ENCODE data around the gene TRIM37. TPM values are rescaled to one million over a fixed set of nuclear protein-coding genes. Genes with fewer than 3 reads are reported as not detected.
"Not testable (repeated sequence)": the region's sequence is repeated elsewhere in the genome, so short reads cannot be mapped to it uniquely, and the experiment has no call there.

TRIM37 gene
- total and polyA plus RNA-seq, 7 experiments from 2014 or later: 6.7 to 25.2 (median 18.3) TPM

DNA sequence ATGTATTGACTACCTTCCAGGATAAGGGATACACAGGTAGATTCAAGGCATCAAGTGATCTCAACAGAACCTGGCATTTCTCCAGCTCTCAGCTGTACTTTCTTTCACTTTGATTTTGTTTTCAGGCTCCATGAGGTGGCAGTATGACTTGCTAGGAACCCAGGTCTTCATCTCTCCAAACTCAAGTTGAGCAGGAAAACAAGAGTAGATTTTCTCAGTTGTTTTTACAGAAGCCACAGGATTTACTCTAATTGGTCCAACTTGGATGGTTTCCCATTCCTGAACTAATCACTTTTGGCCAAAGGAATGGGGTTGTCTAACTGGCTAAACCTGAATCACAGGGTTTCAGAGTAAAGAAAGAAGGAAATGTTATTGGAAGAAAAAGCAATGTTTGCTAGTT, 146.6 kb downstream of the TRIM37 start:
- no peak overlapping the region for H3K27ac Mint-ChIP-seq
- no peaks in the 10 kb centered on the region for H3K27me3 ChIP-seq (ENCODE audit: control insufficient read depth in 2 of 2, insufficient read depth in 2 of 2, low read length in 2 of 2)
- H3K4me1 ChIP-seq (ENCODE audit: control insufficient read depth in 2 of 2, insufficient read depth in 2 of 2, low read length in 2 of 2): no peaks in the 10 kb centered on the region
- POLR2A ChIA-PET: no interaction called here
- no peaks in the 10 kb centered on the region for H3K9me3 Mint-ChIP-seq
- peaks cover 0 to 4% (median 0%) of the 10 kb centered on the region in 5 donors for H3K36me3 Mint-ChIP-seq
- intact Hi-C loops (cut with micrococcal nuclease): no loop called here
- H3K4me1 Mint-ChIP-seq: no peaks in the 10 kb centered on the region
- H3K9me3 ChIP-seq (ENCODE audit: control insufficient read depth in 2 of 3, low read length in 3 of 3): no peaks in the 10 kb centered on the region
- peaks cover 0 to 8% (median 0%) of the 10 kb centered on the region in 5 donors for H3K27me3 Mint-ChIP-seq
- CTCF ChIA-PET: no interaction called here
- ATAC-seq: no peak
- no peaks in the 10 kb centered on the region for H3K36me3 ChIP-seq (ENCODE audit: control insufficient read depth in 2 of 3, insufficient read depth in 3 of 3, low read length in 3 of 3)
- H3K27ac ChIP-seq (ENCODE audit: low read depth, low read length): no peak overlapping the region
- H3K4me3 Mint-ChIP-seq: no peak overlapping the region
- no peak overlapping the region for H3K4me3 ChIP-seq (ENCODE audit: low read length)
- peak in 2 of 9 donors; percentile 4 to 6 for DNase-seq

DNA sequence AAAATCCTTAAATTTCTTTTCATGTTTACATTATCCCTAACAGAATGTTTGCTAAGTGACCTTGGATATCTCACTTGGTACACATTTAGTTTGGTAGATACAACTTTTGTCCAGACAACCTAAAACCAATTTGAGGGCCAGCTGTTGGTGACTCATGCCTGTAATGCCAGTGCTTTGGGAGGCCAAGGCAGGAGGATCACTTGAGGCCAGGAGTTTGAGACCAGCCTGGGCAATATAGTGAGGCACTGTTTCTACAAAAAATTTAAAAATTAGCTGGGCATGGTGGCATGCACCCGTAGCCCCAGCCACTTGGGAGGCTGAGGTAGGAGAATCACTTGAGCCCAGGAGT, 149.0 kb downstream of the TRIM37 start:
- H3K36me3 ChIP-seq (ENCODE audit: control insufficient read depth in 2 of 3, insufficient read depth in 3 of 3, low read length in 3 of 3); H3K4me3 ChIP-seq (ENCODE audit: low read length); H3K4me1 ChIP-seq (ENCODE audit: control insufficient read depth in 2 of 2, insufficient read depth in 2 of 2, low read length in 2 of 2); H3K27ac Mint-ChIP-seq; ATAC-seq; H3K27ac ChIP-seq (ENCODE audit: low read depth, low read length); H3K9me3 ChIP-seq (ENCODE audit: control insufficient read depth in 2 of 3, low read length in 3 of 3); H3K27me3 ChIP-seq (ENCODE audit: control insufficient read depth in 2 of 2, insufficient read depth in 2 of 2, low read length in 2 of 2); intact Hi-C loops (cut with micrococcal nuclease); POLR2A ChIA-PET; H3K36me3 Mint-ChIP-seq; CTCF ChIA-PET; DNase-seq; H3K4me1 Mint-ChIP-seq; H3K4me3 Mint-ChIP-seq: not testable (repeated sequence)
- H3K9me3 Mint-ChIP-seq: peaks cover 0 to 11% (median 2%) of the 10 kb centered on the region in 11 donors
- peaks cover 0 to 11% (median 4%) of the 10 kb centered on the region in 5 donors for H3K27me3 Mint-ChIP-seq

DNA sequence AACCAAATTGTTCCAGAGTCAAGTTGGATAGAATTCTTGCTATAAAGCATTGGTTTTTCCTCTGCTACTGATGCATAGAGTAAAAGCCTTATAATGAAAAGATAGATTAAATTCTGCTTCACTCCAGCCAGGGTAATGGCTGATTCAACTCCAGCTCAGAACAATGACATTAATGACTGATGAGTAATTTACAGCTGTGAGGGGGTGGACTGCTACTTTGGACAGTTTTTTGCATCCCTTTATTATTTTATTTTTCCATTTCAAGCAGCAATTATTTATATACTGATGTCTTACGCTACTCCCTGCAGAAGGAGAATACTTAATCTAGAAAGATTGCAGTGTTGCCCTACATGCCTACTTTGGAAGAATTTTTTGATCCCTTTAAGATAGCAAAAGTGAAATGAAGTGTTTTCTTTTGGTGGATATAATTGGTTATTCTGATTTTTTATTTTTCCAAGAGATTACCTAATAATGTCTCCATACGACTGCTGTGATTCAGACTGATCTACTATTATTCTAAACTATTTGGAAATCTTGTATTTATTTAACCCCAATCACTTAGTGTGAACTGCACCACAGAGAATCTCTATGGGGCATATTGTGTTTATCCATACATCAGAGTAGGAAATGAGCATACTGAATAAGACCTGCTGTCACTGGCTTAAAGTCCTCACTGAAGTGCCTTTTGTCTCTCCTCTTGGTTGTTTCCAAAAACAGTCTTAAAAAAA, 149.5 kb downstream of the TRIM37 start:
- Mint-ChIP-seq H3K27ac (no peak overlapping the region), H3K4me1 (peaks cover 0 to 8% (median 0%) of the 10 kb centered on the region in 7 donors), H3K4me3 (no peak overlapping the region), H3K27me3 (peaks cover 0 to 11% (median 4%) of the 10 kb centered on the region in 5 donors), H3K36me3 (peaks cover 0 to 8% (median 0%) of the 10 kb centered on the region in 5 donors), H3K9me3 (peaks cover 0 to 12% (median 2%) of the 10 kb centered on the region in 11 donors)
- ATAC-seq (no peak), DNase-seq (no peak)
- Histone ChIP-seq H3K4me1 (ENCODE audit: control insufficient read depth in 2 of 2, insufficient read depth in 2 of 2, low read length in 2 of 2) (no peaks in the 10 kb centered on the region), H3K27me3 (ENCODE audit: control insufficient read depth in 2 of 2, insufficient read depth in 2 of 2, low read length in 2 of 2) (no peaks in the 10 kb centered on the region), H3K36me3 (ENCODE audit: control insufficient read depth in 2 of 3, insufficient read depth in 3 of 3, low read length in 3 of 3) (no peaks in the 10 kb centered on the region), H3K9me3 (ENCODE audit: control insufficient read depth in 2 of 3, low read length in 3 of 3) (peaks cover 0 to 3% (median 0%) of the 10 kb centered on the region in 3 experiments), H3K27ac (ENCODE audit: low read depth, low read length) (no peak overlapping the region), H3K4me3 (ENCODE audit: low read length) (no peak overlapping the region)
- intact Hi-C loops (cut with micrococcal nuclease): no loop called here
- ChIA-PET CTCF (interaction anchor here (0.7 kb wide), 1 partner anchor 72 kb away, joined by 3 read pairs; no protein-coding TSS in a partner anchor), POLR2A (no interaction called here)

DNA sequence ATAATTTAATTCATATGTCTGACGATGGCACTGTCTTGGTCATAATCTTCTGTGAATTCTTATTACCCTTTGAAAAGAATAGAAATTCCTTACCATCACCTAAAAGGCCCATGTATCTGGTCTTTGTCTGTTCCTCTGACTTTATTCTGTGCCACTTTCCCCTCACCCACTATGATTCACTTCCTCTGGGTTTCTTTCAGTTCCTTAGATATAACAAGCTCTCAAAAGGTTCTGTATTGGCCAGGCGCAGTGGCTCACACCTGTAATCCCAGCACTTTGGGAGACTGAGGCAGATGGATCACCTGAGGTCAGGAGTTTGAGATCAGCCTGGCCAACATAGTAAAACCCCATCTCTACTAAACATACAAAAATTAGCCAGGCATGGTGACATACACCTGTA, 152.3 kb downstream of the TRIM37 start:
- Mint-ChIP-seq H3K36me3 (peaks cover 0 to 18% (median 8%) of the 10 kb centered on the region in 5 donors), H3K9me3 (peaks cover 3 to 38% (median 20%) of the 10 kb centered on the region in 11 donors), H3K27me3 (peaks cover 0 to 11% (median 5%) of the 10 kb centered on the region in 5 donors)
- H3K4me1 Mint-ChIP-seq; H3K4me3 Mint-ChIP-seq; DNase-seq; POLR2A ChIA-PET; H3K36me3 ChIP-seq (ENCODE audit: control insufficient read depth in 2 of 3, insufficient read depth in 3 of 3, low read length in 3 of 3); H3K27ac Mint-ChIP-seq; H3K27me3 ChIP-seq (ENCODE audit: control insufficient read depth in 2 of 2, insufficient read depth in 2 of 2, low read length in 2 of 2); CTCF ChIA-PET; intact Hi-C loops (cut with micrococcal nuclease); H3K4me1 ChIP-seq (ENCODE audit: control insufficient read depth in 2 of 2, insufficient read depth in 2 of 2, low read length in 2 of 2); H3K27ac ChIP-seq (ENCODE audit: low read depth, low read length); H3K4me3 ChIP-seq (ENCODE audit: low read length): not testable (repeated sequence)
- peak; percentile 50 for ATAC-seq
- peaks cover 0 to 22% (median 0%) of the 10 kb centered on the region in 3 experiments for H3K9me3 ChIP-seq (ENCODE audit: control insufficient read depth in 2 of 3, low read length in 3 of 3)

DNA sequence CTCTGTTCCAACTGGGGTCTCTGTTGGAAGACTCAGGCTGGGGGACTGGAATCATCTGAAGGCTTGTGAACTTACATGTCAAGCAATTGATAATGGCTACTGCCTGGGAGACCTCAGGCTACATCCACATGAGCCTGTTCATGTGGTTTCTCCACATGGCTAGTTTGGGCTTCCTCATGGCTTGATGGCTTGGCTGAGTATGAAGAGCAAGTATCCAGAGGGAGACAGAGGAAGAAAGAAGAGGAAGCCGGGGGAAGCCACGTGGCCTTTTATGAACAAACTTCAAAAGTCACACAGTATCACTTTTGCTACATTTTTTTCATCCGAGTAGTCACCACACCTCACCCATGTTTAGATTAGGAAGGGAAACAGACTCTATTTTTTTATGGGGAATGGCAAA, 158.9 kb downstream of the TRIM37 start:
- Mint-ChIP-seq H3K9me3 (peaks cover 8 to 48% (median 26%) of the 10 kb centered on the region in 11 donors), H3K36me3 (peaks cover 0 to 19% (median 8%) of the 10 kb centered on the region in 5 donors), H3K4me3 (no peak overlapping the region), H3K27ac (no peak overlapping the region), H3K27me3 (peaks cover 9 to 24% (median 17%) of the 10 kb centered on the region in 5 donors), H3K4me1 (peaks cover 0 to 4% (median 0%) of the 10 kb centered on the region in 7 donors)
- H3K27me3 ChIP-seq (ENCODE audit: control insufficient read depth in 2 of 2, insufficient read depth in 2 of 2, low read length in 2 of 2): no peaks in the 10 kb centered on the region
- H3K9me3 ChIP-seq (ENCODE audit: control insufficient read depth in 2 of 3, low read length in 3 of 3): peaks cover 0 to 25% (median 0%) of the 10 kb centered on the region in 3 experiments
- no peak overlapping the region for H3K27ac ChIP-seq (ENCODE audit: low read depth, low read length)
- no peak for DNase-seq
- POLR2A ChIA-PET: no interaction called here
- CTCF ChIA-PET: no interaction called here
- H3K36me3 ChIP-seq (ENCODE audit: control insufficient read depth in 2 of 3, insufficient read depth in 3 of 3, low read length in 3 of 3): no peaks in the 10 kb centered on the region
- H3K4me3 ChIP-seq (ENCODE audit: low read length): no peak overlapping the region
- H3K4me1 ChIP-seq (ENCODE audit: control insufficient read depth in 2 of 2, insufficient read depth in 2 of 2, low read length in 2 of 2): no peaks in the 10 kb centered on the region
- intact Hi-C loops (cut with micrococcal nuclease): no loop called here
- no peak for ATAC-seq

DNA sequence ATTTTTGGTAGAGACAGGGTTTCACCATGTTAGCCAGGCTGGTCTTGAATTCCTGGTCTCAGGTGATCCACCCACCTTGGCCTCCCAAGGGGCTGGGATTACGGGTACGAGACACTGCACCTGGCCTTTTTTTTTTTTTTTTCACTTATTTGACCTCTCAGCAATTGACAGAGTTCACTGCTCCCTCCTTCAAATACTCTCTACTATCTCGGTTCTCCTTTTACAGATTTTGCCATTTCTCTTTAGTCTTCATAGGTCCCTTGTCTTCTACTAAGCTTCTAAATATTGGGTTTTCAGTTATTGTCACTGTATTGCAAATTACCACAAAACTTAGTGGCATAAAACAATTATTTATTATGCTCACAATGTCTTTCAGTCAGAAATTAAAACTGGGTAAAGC, 159.3 kb downstream of the TRIM37 start:
- H3K9me3 ChIP-seq (ENCODE audit: control insufficient read depth in 2 of 3, low read length in 3 of 3): peaks cover 0 to 25% (median 0%) of the 10 kb centered on the region in 3 experiments
- Mint-ChIP-seq H3K27me3 (peaks cover 9 to 24% (median 17%) of the 10 kb centered on the region in 5 donors), H3K4me3 (no peak overlapping the region), H3K9me3 (peaks cover 8 to 48% (median 26%) of the 10 kb centered on the region in 11 donors), H3K4me1 (peaks cover 0 to 4% (median 0%) of the 10 kb centered on the region in 7 donors), H3K27ac (no peak overlapping the region), H3K36me3 (peaks cover 0 to 19% (median 8%) of the 10 kb centered on the region in 5 donors)
- ATAC-seq (no peak), DNase-seq (no peak)
- CTCF ChIA-PET: no interaction called here
- H3K4me3 ChIP-seq (ENCODE audit: low read length): no peak overlapping the region
- POLR2A ChIA-PET: no interaction called here
- no peak overlapping the region for H3K27ac ChIP-seq (ENCODE audit: low read depth, low read length)
- H3K27me3 ChIP-seq (ENCODE audit: control insufficient read depth in 2 of 2, insufficient read depth in 2 of 2, low read length in 2 of 2): no peaks in the 10 kb centered on the region
- H3K36me3 ChIP-seq (ENCODE audit: control insufficient read depth in 2 of 3, insufficient read depth in 3 of 3, low read length in 3 of 3): no peaks in the 10 kb centered on the region
- H3K4me1 ChIP-seq (ENCODE audit: control insufficient read depth in 2 of 2, insufficient read depth in 2 of 2, low read length in 2 of 2): no peaks in the 10 kb centered on the region
- intact Hi-C loops (cut with micrococcal nuclease): no loop called here

DNA sequence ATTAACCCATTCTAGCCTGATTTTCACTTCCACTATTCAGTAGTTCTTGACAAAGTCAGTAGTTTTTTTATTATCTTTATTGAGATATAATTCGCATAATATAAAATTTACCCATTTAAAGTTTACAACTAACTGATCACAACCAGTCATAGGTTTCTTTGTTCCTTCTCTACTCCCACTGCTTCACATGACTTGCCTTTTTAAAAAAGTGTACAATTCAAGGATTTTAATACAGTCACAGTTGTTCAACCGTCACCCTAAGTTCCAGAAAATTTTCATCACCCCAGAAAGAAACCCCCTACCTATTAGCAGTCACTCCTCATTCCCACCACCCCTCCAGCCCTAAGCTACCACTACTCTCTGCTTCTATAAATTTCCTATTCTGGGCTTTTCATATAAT, 162.5 kb downstream of the TRIM37 start:
- H3K9me3 ChIP-seq (ENCODE audit: control insufficient read depth in 2 of 3, low read length in 3 of 3): peaks cover 0 to 2% (median 0%) of the 10 kb centered on the region in 3 experiments
- H3K27me3 ChIP-seq (ENCODE audit: control insufficient read depth in 2 of 2, insufficient read depth in 2 of 2, low read length in 2 of 2): no peaks in the 10 kb centered on the region
- no peak overlapping the region for H3K4me3 ChIP-seq (ENCODE audit: low read length)
- Mint-ChIP-seq H3K9me3 (peaks cover 3 to 19% (median 9%) of the 10 kb centered on the region in 11 donors), H3K4me1 (peaks cover 0 to 2% (median 0%) of the 10 kb centered on the region in 7 donors), H3K36me3 (peaks cover 0 to 7% (median 3%) of the 10 kb centered on the region in 5 donors), H3K27me3 (peaks cover 10 to 25% (median 18%) of the 10 kb centered on the region in 5 donors), H3K4me3 (no peak overlapping the region), H3K27ac (no peak overlapping the region)
- intact Hi-C loops (cut with micrococcal nuclease): no loop called here
- ATAC-seq (no peak), DNase-seq (no peak)
- POLR2A ChIA-PET: no interaction called here
- H3K4me1 ChIP-seq (ENCODE audit: control insufficient read depth in 2 of 2, insufficient read depth in 2 of 2, low read length in 2 of 2): no peaks in the 10 kb centered on the region
- CTCF ChIA-PET: no interaction called here
- no peak overlapping the region for H3K27ac ChIP-seq (ENCODE audit: low read depth, low read length)
- H3K36me3 ChIP-seq (ENCODE audit: control insufficient read depth in 2 of 3, insufficient read depth in 3 of 3, low read length in 3 of 3): no peaks in the 10 kb centered on the region

Data from naive thymus-derived CD4-positive, alpha-beta T cell (primary cell).